GM20000 (cell line): Measurements from ENCODE around the gene OSBPL1A.

Experiments
- DNase-seq: peaks from one replicate; pipeline ENCODE4 v3.0.0; 2012; ENCODE audit warnings: low spot score
- TF ChIP-seq, protein P1 (sequence below): IDR thresholded peaks from 2 replicates; pipeline ENCODE4 v1.5.1; 2012; ENCODE audit warnings: mild to moderate bottlenecking, control low read depth; ENCODE audit errors: extremely low read depth, missing control alignments

The OSBPL1A gene

DNA sequence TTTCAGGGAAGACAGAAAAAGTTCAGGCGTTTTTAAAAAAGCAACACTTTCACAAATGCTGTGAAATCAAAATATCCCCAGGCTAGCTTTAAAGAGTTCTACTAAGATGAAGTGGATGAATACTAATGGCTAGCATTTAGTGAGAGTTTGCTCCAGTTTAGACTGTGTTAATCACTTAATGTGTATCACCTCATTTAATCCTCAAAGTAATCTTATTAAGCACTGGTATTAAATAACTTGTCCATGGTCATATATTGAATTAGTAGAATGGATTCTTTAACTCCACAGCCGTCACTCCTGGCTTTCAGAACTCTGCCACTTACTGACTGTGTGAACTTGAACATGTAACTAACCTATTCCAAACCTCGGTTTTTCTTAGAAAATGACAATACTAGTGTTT lies 192.7 kb downstream of the OSBPL1A start:
- no peak for DNase-seq
- TF ChIP-seq, protein P1, sequence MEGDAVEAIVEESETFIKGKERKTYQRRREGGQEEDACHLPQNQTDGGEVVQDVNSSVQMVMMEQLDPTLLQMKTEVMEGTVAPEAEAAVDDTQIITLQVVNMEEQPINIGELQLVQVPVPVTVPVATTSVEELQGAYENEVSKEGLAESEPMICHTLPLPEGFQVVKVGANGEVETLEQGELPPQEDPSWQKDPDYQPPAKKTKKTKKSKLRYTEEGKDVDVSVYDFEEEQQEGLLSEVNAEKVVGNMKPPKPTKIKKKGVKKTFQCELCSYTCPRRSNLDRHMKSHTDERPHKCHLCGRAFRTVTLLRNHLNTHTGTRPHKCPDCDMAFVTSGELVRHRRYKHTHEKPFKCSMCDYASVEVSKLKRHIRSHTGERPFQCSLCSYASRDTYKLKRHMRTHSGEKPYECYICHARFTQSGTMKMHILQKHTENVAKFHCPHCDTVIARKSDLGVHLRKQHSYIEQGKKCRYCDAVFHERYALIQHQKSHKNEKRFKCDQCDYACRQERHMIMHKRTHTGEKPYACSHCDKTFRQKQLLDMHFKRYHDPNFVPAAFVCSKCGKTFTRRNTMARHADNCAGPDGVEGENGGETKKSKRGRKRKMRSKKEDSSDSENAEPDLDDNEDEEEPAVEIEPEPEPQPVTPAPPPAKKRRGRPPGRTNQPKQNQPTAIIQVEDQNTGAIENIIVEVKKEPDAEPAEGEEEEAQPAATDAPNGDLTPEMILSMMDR, result no peak

- no peak for DNase-seq
- TF ChIP-seq, protein P1, result no peak
These were observed 195.6 kb downstream of the OSBPL1A start for GRCh38 chr18:24201699-24202687.

GRCh38 chr18:24200494-24201290 lies 196.9 kb downstream of the OSBPL1A start:
- DNase-seq, result no peak
- TF ChIP-seq, protein P1, result no peak

DNA sequence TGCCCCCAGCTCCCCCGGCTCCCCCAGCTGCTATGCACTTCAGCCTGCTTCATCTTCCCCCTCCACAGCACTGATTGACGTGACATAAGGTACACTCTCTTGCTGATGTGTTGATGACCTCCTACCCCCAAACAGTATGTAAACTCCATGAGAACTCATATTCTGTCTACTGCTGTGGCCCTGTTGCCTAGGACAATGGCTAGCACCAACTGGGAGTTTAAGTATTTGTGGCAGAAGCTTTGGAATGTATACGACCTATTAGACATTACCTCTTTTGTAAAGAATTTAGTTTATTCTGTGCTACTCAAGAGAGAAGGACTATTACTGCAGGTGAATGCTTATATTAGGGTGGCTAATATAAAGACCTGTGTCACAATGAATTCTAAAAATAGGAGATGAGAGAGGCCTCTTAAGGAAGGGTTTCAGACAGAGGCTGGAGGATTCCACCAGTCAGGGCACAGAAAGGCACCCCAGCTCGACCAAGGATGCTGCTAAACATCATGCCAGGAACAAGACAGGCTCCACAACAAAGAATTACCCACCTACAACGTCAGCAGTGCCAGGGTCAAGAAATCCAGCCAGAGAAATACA lies 198.2 kb downstream of the OSBPL1A start:
- DNase-seq, result no peak

GRCh38 chr18:24198461-24198860 lies 199.2 kb downstream of the OSBPL1A start:
- TF ChIP-seq, protein P1, result no peak
- DNase-seq, result no peak

More for the DNA sequence above, 198.2 kb downstream of the OSBPL1A start:
- TF ChIP-seq, protein P1, result no peak

DNA sequence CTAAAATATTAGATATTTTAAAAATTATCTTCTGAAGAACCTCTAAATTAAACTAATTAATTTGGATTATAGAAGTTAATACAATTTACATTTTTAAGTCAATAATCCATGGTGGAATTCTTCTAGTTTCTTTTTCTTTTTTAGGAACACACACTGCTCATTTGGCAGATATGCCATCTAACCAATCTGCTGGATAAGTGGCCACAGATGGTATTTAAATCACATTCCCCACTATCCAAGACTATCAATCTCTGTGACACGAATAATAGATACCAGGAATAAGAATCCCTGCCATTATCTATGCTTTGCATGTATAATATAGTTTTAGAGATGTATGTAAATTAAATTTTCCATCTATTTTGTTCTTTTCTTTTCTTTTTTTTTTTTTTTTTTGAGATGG lies 200.2 kb downstream of the OSBPL1A start:
- no peak for DNase-seq

More for the DNA sequence above, 200.2 kb downstream of the OSBPL1A start:
- TF ChIP-seq, protein P1, result no peak
